H1 (cell line): ENCODE measurements around the gene PLK5. TPM values are rescaled to one million over a fixed set of nuclear protein-coding genes. Genes with fewer than 3 reads are reported as not detected.

ENCODE experiments used
- ATF3 ChIP-seq: IDR thresholded peaks from 2 replicates; pipeline ENCODE4 v1.6.1; 2011; ENCODE audit warnings: low read depth, mild to moderate bottlenecking, low read length; ENCODE audit not compliant: insufficient read depth
- BACH1 ChIP-seq: IDR thresholded peaks from 2 replicates; pipeline ENCODE4 v1.6.1; 2012; ENCODE audit warnings: low read length, improper control_type of control experiment
- BRCA1 ChIP-seq: IDR thresholded peaks from 2 replicates; pipeline ENCODE4 v1.6.1; 2012; ENCODE audit warnings: low read depth, low read length, improper control_type of control experiment
- CHD1 ChIP-seq: IDR thresholded peaks from 2 replicates; pipeline ENCODE4 v1.6.1; 2012; ENCODE audit warnings: low read depth, low read length, improper control_type of control experiment
- FOSL1 ChIP-seq: IDR thresholded peaks from 2 replicates; pipeline ENCODE4 v1.6.1; 2011; ENCODE audit warnings: mild to moderate bottlenecking, low read depth, low read length, moderate library complexity; ENCODE audit not compliant: insufficient read depth
- SAP30 ChIP-seq: fragments of 300-600 bp; sonication (generic); IDR thresholded peaks from 2 replicates; pipeline ENCODE4 v1.7.1; 2012; ENCODE audit warnings: low read length, moderate library complexity, mild to moderate bottlenecking, inconsistent platforms; ENCODE audit not compliant: insufficient read depth, insufficient replicate concordance
- SP4 ChIP-seq: IDR thresholded peaks from 2 replicates; pipeline ENCODE4 v1.6.1; 2012; ENCODE audit warnings: low read length, inconsistent platforms
- TAF1 ChIP-seq: IDR thresholded peaks from 2 replicates; pipeline ENCODE4 v1.6.1; 2011; ENCODE audit warnings: mild to moderate bottlenecking, low read depth, low read length
- TCF12 ChIP-seq: IDR thresholded peaks from 2 replicates; pipeline ENCODE4 v1.6.1; 2011; ENCODE audit warnings: low read depth, mild to moderate bottlenecking, low read length
- polyA plus RNA-seq, 7 experiments: library from polyadenylated mRNA; depleted of rRNA in 3 of 7; stranded (reverse) in 5 of 7; unstranded in 2 of 7; fragments of >200 nt in 5 of 7; fragments of 200-250 nt in 2 of 7; gene quantifications; 1 replicate in 5 of 7; 2 replicates in 1 of 7; 4 replicates in 1 of 7; pipeline versions ENCODE4 v1.2.1 to v1.2.3, GENCODE V29; 2011 to 2013; ENCODE audit warnings: missing spikeins in 2 of 7, mixed read lengths in 2 of 7
- total RNA-seq: library from RNA; stranded (reverse); fragmentation: NEBNext Ultra II Directional; extraction: Animal tissue kit (Norgen Biotek cat#: 25700); gene quantifications from 2 replicates; pipeline ENCODE4 v1.2.1, GENCODE V29; 2021

PLK5 gene
- total and polyA plus RNA-seq, 2 of the 8 experiments (the other 6 are each of a cell fraction or from before 2014, with no cell fraction given): 0.43 to 0.45 TPM

GRCh38 chr19:1488282-1488601, 35.6 kb upstream of the PLK5 start (continued):
- TF ChIP-seq BRCA1 (no peak), TCF12 (no peak), BACH1 (no peak), FOSL1 (no peak), TAF1 (no peak), SP4 (no peak), ATF3 (no peak), CHD1 (no peak), SAP30 (no peak)
